Measurements from ENCODE around the gene CRTAC1. TPM values are rescaled to one million over a fixed set of nuclear protein-coding genes. Genes with fewer than 3 reads are reported as not detected.

Gene CRTAC1
- polyA plus RNA-seq, 1 of the 3 experiments (the other 2 are of a cell fraction), result 0.05 TPM

DNA sequence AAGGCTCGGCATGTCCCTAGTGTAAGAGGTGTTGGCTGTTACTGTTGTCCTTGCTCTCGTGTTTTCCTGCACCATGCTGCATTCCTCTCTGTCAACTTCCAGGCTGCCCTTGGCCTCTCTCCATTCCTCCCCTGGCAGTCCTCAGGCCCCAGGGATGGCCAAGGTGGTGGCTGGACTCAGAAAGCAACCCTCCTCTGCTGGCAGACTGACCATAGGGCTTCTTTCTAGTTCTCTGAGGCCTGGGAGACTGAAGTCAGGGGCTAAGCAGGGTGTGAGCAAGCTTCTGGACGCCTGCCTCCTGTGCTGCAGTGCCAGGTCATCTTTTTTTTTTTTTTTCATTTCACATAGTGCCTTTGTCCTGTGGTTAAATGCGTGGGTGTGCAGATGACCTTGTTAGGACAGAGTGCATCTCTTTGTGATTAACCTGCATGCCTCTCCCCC is 108.8 kb downstream of the CRTAC1 start (continued):
- TF ChIP-seq, protein P1, sequence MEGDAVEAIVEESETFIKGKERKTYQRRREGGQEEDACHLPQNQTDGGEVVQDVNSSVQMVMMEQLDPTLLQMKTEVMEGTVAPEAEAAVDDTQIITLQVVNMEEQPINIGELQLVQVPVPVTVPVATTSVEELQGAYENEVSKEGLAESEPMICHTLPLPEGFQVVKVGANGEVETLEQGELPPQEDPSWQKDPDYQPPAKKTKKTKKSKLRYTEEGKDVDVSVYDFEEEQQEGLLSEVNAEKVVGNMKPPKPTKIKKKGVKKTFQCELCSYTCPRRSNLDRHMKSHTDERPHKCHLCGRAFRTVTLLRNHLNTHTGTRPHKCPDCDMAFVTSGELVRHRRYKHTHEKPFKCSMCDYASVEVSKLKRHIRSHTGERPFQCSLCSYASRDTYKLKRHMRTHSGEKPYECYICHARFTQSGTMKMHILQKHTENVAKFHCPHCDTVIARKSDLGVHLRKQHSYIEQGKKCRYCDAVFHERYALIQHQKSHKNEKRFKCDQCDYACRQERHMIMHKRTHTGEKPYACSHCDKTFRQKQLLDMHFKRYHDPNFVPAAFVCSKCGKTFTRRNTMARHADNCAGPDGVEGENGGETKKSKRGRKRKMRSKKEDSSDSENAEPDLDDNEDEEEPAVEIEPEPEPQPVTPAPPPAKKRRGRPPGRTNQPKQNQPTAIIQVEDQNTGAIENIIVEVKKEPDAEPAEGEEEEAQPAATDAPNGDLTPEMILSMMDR (IDR thresholded peaks at IDR 0.05), result no peak

DNA sequence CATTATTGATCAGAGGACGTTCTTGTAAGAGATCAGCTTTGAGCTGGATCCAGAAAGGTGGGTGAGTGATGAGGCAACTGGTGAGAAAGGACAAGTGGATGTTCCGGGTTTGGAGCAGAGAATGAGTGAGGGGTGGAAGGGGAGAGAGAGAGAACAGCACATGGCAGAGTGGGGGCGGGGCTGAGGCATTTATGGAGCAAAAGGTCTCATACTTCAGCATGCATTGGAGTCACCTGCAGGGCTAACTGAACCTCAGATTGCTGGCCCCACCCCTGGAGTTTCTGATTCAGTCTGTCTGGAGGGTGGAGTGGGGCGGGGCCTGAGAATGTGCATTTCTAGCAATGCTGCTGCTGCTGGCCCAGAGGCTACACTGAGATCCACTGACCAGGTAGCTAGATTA is 109.6 kb downstream of the CRTAC1 start:
- POLR2A ChIA-PET, result no interaction called here
- WGBS (ENCODE audit: low lambda C conversion rate), result 22% methylated on average over 4 of the region's 4 CpGs

More for the DNA sequence above, 109.6 kb downstream of the CRTAC1 start:
- no peak overlapping the region for H2AFZ ChIP-seq (ENCODE audit: low read depth)
- CTCF ChIA-PET, result interaction anchor here (1.0 to 12.3 kb wide), 3 partner anchors 19 to 123 kb away, joined by 3 to 319 read pairs (median 5); no protein-coding TSS in a partner anchor
- H3K9ac ChIP-seq, result no peak overlapping the region
- H3K27ac ChIP-seq (ENCODE audit: low read depth in 2 of 2, low read length in 1 of 2), result no peak overlapping the region
- no peaks in the 10 kb centered on the region; the same call in 1 of the 2 replicates for H3K27me3 ChIP-seq (ENCODE audit: insufficient read depth)
- no peaks in the 10 kb centered on the region for H3K4me1 ChIP-seq (ENCODE audit: control insufficient read depth in 1 of 2, insufficient read depth in 2 of 2, low read depth in 1 of 2, low read length in 1 of 2)
- no peaks in the 10 kb centered on the region for H3K9me3 ChIP-seq
- no peak overlapping the region for H3K4me3 ChIP-seq (ENCODE audit: low read depth in 2 of 2, low read length in 1 of 2)
- H3K36me3 ChIP-seq (replicated peaks in 1 of 2; ENCODE audit: control insufficient read depth in 1 of 2, insufficient read depth in 2 of 2, low read length in 1 of 2), result no peaks in the 10 kb centered on the region
- H3F3A ChIP-seq (replicated peaks; ENCODE audit: insufficient read depth), result no peaks in the 10 kb centered on the region
- TF ChIP-seq, protein P2, sequence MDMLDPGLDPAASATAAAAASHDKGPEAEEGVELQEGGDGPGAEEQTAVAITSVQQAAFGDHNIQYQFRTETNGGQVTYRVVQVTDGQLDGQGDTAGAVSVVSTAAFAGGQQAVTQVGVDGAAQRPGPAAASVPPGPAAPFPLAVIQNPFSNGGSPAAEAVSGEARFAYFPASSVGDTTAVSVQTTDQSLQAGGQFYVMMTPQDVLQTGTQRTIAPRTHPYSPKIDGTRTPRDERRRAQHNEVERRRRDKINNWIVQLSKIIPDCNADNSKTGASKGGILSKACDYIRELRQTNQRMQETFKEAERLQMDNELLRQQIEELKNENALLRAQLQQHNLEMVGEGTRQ (IDR thresholded peaks at IDR 0.05; ENCODE audit: borderline replicate concordance, low read depth, low read length), result no peak
- no peak for TF ChIP-seq NRF1 (IDR thresholded peaks at IDR 0.05; ENCODE audit: low read depth, low read length)
- no peak for TF ChIP-seq GATA2 (CRISPR knock-in tag; IDR thresholded peaks at IDR 0.05)
- TF ChIP-seq TAF1 (IDR thresholded peaks at IDR 0.05; ENCODE audit: borderline replicate concordance, low read depth, low read length), result no peak
- TF ChIP-seq RAD21 (IDR thresholded peaks at IDR 0.05; ENCODE audit: low read length), result no peak
- no peak for TF ChIP-seq POLR2AphosphoS5 (IDR thresholded peaks at IDR 0.05; ENCODE audit: low read depth, low read length)
- TF ChIP-seq ELF1 (IDR thresholded peaks at IDR 0.05), result no peak
- no peak for TF ChIP-seq TEAD4 (IDR thresholded peaks at IDR 0.05; ENCODE audit: borderline replicate concordance, insufficient read depth)
- TF ChIP-seq FOXJ3 (CRISPR knock-in tag; IDR thresholded peaks at IDR 0.05), result no peak
- TF ChIP-seq, protein P3, sequence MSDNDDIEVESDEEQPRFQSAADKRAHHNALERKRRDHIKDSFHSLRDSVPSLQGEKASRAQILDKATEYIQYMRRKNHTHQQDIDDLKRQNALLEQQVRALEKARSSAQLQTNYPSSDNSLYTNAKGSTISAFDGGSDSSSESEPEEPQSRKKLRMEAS (IDR thresholded peaks at IDR 0.05; ENCODE audit: low read depth), result no peak
- TF ChIP-seq SMC3 (IDR thresholded peaks at IDR 0.05; ENCODE audit: low read depth, low read length), result no peak
- TF ChIP-seq, protein P4, sequence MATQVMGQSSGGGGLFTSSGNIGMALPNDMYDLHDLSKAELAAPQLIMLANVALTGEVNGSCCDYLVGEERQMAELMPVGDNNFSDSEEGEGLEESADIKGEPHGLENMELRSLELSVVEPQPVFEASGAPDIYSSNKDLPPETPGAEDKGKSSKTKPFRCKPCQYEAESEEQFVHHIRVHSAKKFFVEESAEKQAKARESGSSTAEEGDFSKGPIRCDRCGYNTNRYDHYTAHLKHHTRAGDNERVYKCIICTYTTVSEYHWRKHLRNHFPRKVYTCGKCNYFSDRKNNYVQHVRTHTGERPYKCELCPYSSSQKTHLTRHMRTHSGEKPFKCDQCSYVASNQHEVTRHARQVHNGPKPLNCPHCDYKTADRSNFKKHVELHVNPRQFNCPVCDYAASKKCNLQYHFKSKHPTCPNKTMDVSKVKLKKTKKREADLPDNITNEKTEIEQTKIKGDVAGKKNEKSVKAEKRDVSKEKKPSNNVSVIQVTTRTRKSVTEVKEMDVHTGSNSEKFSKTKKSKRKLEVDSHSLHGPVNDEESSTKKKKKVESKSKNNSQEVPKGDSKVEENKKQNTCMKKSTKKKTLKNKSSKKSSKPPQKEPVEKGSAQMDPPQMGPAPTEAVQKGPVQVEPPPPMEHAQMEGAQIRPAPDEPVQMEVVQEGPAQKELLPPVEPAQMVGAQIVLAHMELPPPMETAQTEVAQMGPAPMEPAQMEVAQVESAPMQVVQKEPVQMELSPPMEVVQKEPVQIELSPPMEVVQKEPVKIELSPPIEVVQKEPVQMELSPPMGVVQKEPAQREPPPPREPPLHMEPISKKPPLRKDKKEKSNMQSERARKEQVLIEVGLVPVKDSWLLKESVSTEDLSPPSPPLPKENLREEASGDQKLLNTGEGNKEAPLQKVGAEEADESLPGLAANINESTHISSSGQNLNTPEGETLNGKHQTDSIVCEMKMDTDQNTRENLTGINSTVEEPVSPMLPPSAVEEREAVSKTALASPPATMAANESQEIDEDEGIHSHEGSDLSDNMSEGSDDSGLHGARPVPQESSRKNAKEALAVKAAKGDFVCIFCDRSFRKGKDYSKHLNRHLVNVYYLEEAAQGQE (IDR thresholded peaks at IDR 0.05; ENCODE audit: low read depth, low read length), result no peak
- TF ChIP-seq, protein P5, sequence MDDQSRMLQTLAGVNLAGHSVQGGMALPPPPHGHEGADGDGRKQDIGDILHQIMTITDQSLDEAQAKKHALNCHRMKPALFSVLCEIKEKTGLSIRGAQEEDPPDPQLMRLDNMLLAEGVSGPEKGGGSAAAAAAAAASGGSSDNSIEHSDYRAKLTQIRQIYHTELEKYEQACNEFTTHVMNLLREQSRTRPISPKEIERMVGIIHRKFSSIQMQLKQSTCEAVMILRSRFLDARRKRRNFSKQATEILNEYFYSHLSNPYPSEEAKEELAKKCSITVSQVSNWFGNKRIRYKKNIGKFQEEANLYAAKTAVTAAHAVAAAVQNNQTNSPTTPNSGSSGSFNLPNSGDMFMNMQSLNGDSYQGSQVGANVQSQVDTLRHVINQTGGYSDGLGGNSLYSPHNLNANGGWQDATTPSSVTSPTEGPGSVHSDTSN (IDR thresholded peaks at IDR 0.05), result no peak
- TF ChIP-seq, protein P6, sequence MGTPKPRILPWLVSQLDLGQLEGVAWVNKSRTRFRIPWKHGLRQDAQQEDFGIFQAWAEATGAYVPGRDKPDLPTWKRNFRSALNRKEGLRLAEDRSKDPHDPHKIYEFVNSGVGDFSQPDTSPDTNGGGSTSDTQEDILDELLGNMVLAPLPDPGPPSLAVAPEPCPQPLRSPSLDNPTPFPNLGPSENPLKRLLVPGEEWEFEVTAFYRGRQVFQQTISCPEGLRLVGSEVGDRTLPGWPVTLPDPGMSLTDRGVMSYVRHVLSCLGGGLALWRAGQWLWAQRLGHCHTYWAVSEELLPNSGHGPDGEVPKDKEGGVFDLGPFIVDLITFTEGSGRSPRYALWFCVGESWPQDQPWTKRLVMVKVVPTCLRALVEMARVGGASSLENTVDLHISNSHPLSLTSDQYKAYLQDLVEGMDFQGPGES (IDR thresholded peaks at IDR 0.05; ENCODE audit: low read depth, low read length), result no peak
- TF ChIP-seq YY1 (IDR thresholded peaks at IDR 0.05; ENCODE audit: low read depth), result no peak
- TF ChIP-seq, protein P7, sequence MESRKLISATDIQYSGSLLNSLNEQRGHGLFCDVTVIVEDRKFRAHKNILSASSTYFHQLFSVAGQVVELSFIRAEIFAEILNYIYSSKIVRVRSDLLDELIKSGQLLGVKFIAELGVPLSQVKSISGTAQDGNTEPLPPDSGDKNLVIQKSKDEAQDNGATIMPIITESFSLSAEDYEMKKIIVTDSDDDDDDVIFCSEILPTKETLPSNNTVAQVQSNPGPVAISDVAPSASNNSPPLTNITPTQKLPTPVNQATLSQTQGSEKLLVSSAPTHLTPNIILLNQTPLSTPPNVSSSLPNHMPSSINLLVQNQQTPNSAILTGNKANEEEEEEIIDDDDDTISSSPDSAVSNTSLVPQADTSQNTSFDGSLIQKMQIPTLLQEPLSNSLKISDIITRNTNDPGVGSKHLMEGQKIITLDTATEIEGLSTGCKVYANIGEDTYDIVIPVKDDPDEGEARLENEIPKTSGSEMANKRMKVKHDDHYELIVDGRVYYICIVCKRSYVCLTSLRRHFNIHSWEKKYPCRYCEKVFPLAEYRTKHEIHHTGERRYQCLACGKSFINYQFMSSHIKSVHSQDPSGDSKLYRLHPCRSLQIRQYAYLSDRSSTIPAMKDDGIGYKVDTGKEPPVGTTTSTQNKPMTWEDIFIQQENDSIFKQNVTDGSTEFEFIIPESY (IDR thresholded peaks at IDR 0.05; ENCODE audit: borderline replicate concordance, low read depth), result no peak
- TF ChIP-seq JUND (IDR thresholded peaks at IDR 0.05), result no peak
- no peak for DNase-seq
- no peaks in the 10 kb centered on the region for H3K9me2 ChIP-seq
- no peaks in the 10 kb centered on the region for H3K79me2 ChIP-seq (ENCODE audit: insufficient read depth)
- no peak overlapping the region for H3K4me2 ChIP-seq
- no peaks in the 10 kb centered on the region for H4K20me1 ChIP-seq (ENCODE audit: insufficient read depth)
